ENCODE measurements around the gene MAGEA10. TPM values are rescaled to one million over a fixed set of nuclear protein-coding genes. Genes with fewer than 3 reads are reported as not detected.
A peak's percentile ranks its signal among the peaks of the same experiment; 100 is the strongest.

Gene MAGEA10
- total and polyA plus RNA-seq, 9 of the 15 experiments (the other 6 are each of a cell fraction or from before 2014, with no cell fraction given), result 0.06 to 0.45 (median 0.15) TPM; not detected in 4

DNA sequence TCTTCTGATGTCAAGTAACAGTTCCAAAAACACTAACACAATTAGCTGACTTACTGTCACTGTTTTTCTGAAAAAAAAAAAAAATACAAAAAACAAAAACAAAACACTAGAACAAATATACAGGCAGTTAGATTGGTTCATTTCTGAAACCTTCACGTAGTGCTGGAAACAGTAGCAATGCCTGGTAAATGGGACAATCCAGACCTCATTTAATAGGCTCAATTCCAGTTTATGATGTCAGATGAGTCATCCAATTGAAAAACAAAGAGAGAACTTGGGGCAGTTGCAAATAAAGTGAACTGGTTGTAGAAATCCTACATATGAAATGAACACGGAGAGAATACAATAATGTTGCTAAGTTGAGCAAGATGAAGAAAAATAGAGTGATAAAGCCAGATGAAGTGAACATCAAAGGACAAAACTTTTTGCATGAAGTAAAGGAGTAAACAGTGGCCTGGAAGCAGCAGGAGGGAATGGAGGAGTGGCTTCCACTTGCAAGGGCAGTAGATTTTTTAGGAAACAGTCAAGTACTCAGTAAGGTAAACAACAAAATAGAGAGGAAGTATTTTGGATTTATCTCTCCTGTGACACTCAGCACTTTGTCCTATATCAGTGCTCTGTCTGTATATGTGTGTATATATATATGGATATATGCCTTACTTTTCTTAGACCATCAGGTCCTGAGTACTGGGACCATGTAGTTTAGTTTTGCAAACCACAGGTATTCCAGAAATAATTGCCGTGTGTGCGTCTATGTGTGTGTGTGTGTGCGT lies 39.3 kb upstream of the MAGEA10 start (continued):
- TF ChIP-seq GTF2F1 (IDR thresholded peaks at IDR 0.05; ENCODE audit: low read depth, low read length) (no peak), FOXA3 (CRISPR knock-in tag; conservative IDR thresholded peaks at IDR 0.05 in 1 of 2, IDR thresholded peaks at IDR 0.05 in 1 of 2) (peak in 1 of 2 experiments; percentile 86; a peak in 2 of 4 replicates), EP300 (IDR thresholded peaks at IDR 0.05; ENCODE audit: low read length) (peak; percentile 79; the same call in 1 of the 2 replicates), EGR1 (conservative IDR thresholded peaks at IDR 0.05) (no peak), TEAD4 (IDR thresholded peaks at IDR 0.05; ENCODE audit: low read length) (no peak), TEAD4 (CRISPR knock-in tag; IDR thresholded peaks at IDR 0.05; ENCODE audit: borderline replicate concordance) (no peak), NCOR1 (IDR thresholded peaks at IDR 0.05) (peak; percentile 53), ATF4 (CRISPR knock-in tag; IDR thresholded peaks at IDR 0.05) (no peak), LEF1 (IDR thresholded peaks at IDR 0.05) (peak; percentile 77), ZC3H4 (CRISPR knock-in tag; IDR thresholded peaks at IDR 0.05; ENCODE audit: borderline replicate concordance) (no peak), YY1 (IDR thresholded peaks at IDR 0.05; ENCODE audit: borderline replicate concordance in 1 of 3, control insufficient read depth in 1 of 3, extremely low read depth in 1 of 3, insufficient read depth in 3 of 3, insufficient read length in 1 of 3, insufficient replicate concordance in 2 of 3, low read depth in 1 of 3, low read length in 2 of 3) (no peak), KDM1A (IDR thresholded peaks at IDR 0.05) (peak; percentile 44 to 56; a peak in 2 of 4 replicates), ZNF316 (IDR thresholded peaks at IDR 0.05) (peak; percentile 29), KAT7 (CRISPR knock-in tag; IDR thresholded peaks at IDR 0.05; ENCODE audit: borderline replicate concordance) (no peak), ARID3B (CRISPR knock-in tag; IDR thresholded peaks at IDR 0.05; ENCODE audit: borderline replicate concordance) (no peak), GABPA (tag; conservative IDR thresholded peaks at IDR 0.05; ENCODE audit: low read depth) (0 out of 2 replicates have a peak, but pooled peaks have one; percentile 8), ATF3 (IDR thresholded peaks at IDR 0.05) (peak; percentile 91), ATF3 (CRISPR knock-in tag; conservative IDR thresholded peaks at IDR 0.05) (no peak), RBBP5 (IDR thresholded peaks at IDR 0.05; ENCODE audit: borderline replicate concordance, insufficient read depth, low read length, poor library complexity, severe bottlenecking) (no peak), PCBP2 (IDR thresholded peaks at IDR 0.05; ENCODE audit: low read depth, low read length, poor library complexity, severe bottlenecking) (no peak), CREB5 (CRISPR knock-in tag; IDR thresholded peaks at IDR 0.05) (no peak), HDAC1 (IDR thresholded peaks at IDR 0.05) (peak in 1 of 2 experiments; percentile 22; a peak in 1 of 4 replicates)
